SU-DHL-6 (cell line): ENCODE measurements around the gene OR10H4.

Experiments
- H2AFZ ChIP-seq: fragments of 200-600 bp; sonication (generic); 2 replicates; pipeline ENCODE4 v1.6.1; 2014; ENCODE audit warnings: low read depth, mild to moderate bottlenecking, moderate library complexity, mixed read lengths, antibody characterized with exemption, low read length; ENCODE audit not compliant: severe bottlenecking
- H3F3A ChIP-seq: fragments of 200-600 bp; shearing (Covaris generic); 2 replicates; pipeline ENCODE4 v1.6.0; 2016; ENCODE audit warnings: antibody characterized with exemption, mild to moderate bottlenecking; ENCODE audit not compliant: insufficient read depth
- H3K27ac ChIP-seq: fragments of 200-600 bp; sonication (generic); 2 replicates; pipeline ENCODE4 v1.5.1; 2016; ENCODE audit warnings: low read depth, mild to moderate bottlenecking, low read length, moderate library complexity, mixed read lengths
- H3K27me3 ChIP-seq: fragments of 200-600 bp; sonication (generic), shearing (Covaris generic); 2 replicates; pipeline ENCODE4 v1.6.0; 2014; ENCODE audit warnings: mild to moderate bottlenecking, low read length
- H3K36me3 ChIP-seq: fragments of 200-600 bp; sonication (generic); 2 replicates; pipeline ENCODE4 v1.6.1; 2014; ENCODE audit warnings: mild to moderate bottlenecking, low read length, mixed read lengths
- H3K4me2 ChIP-seq: fragments of 300-600, 200-600 bp; shearing (Covaris generic), sonication (generic); 2 replicates; pipeline ENCODE4 v1.6.0; 2014; ENCODE audit warnings: low read length, low read depth, mild to moderate bottlenecking; ENCODE audit not compliant: poor library complexity, severe bottlenecking
- H3K4me3 ChIP-seq: fragments of 200-600 bp; sonication (generic); 2 replicates; pipeline ENCODE4 v1.5.1; 2014; ENCODE audit warnings: antibody characterized with exemption, low read length, mild to moderate bottlenecking, mixed read lengths; ENCODE audit not compliant: insufficient read depth, poor library complexity, severe bottlenecking
- H3K79me2 ChIP-seq: fragments of 200-600 bp; sonication (generic); 2 replicates; pipeline ENCODE4 v1.6.1; 2014; ENCODE audit warnings: mild to moderate bottlenecking, low read length, moderate library complexity; ENCODE audit not compliant: insufficient read depth
- H3K9ac ChIP-seq: fragments of 200-600 bp; sonication (generic); 2 replicates; pipeline ENCODE4 v1.7.0; 2014; ENCODE audit warnings: mild to moderate bottlenecking, low read length
- H3K9me2 ChIP-seq: fragments of 200-600 bp; sonication (generic); replicated peaks from 2 replicates; pipeline ENCODE4 v1.6.1; 2014; ENCODE audit warnings: low read length; ENCODE audit not compliant: insufficient read depth
- H3K9me3 ChIP-seq: fragments of 200-600 bp; sonication (generic); 2 replicates; pipeline ENCODE4 v1.6.1; 2014; ENCODE audit warnings: low read length, mixed read lengths; ENCODE audit not compliant: insufficient read depth
- H4K20me1 ChIP-seq: fragments of 200-600 bp; sonication (generic); 2 replicates; pipeline ENCODE4 v1.6.1; 2014; ENCODE audit warnings: low read depth, mild to moderate bottlenecking, antibody characterized with exemption, low read length, moderate library complexity, mixed read lengths
- EZH2phosphoT487 ChIP-seq: fragments of 200-600 bp; sonication (generic), shearing (Covaris generic); conservative IDR thresholded peaks from 2 replicates; pipeline ENCODE4 v1.6.1; 2018; ENCODE audit warnings: mild to moderate bottlenecking, antibody characterized with exemption, low read length, moderate library complexity, mixed read lengths
- TF ChIP-seq, protein P1 (sequence below): fragments of 200-600 bp; sonication (generic); IDR thresholded peaks from one replicate; pipeline ENCODE4 v1.5.1; 2017; ENCODE audit warnings: antibody characterized with exemption, mild to moderate bottlenecking, low read length, moderate library complexity; ENCODE audit not compliant: insufficient read depth, poor library complexity, severe bottlenecking

OR10H4 gene

DNA sequence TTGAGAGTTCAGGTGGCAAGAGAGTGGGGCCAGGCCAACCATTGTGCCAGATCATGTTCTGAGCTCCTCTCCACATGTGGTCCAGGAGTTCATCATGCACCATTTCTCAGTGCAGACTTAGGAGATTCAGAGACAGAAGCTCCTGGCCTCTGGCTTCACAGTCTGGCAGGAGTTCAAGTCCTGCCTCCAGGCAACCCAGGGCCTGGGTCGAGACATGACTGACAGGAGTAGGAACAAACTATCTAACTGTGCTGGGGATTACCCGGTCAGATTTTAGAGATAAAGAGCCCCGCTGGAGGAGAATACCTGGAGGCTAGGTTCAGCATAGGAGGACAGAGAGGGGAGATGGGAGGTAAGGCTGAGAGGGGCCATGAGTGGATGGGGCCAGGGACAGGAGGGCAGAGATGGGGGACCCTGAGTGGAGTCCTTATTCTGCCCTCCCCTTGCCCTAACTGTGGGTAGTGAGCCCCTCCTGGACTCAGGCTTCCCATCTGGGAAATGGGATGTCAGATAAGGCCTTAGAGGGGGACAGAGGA, 13.6 kb upstream of the OR10H4 start:
- Histone ChIP-seq H3K9ac (no peak overlapping the region), H3K4me2 (no peak overlapping the region), H3K9me2 (no peaks in the 10 kb centered on the region), H3F3A (no peaks in the 10 kb centered on the region), H3K9me3 (no peaks in the 10 kb centered on the region), H4K20me1 (no peaks in the 10 kb centered on the region), H3K27me3 (no peaks in the 10 kb centered on the region), H3K4me3 (no peak overlapping the region), H3K36me3 (no peaks in the 10 kb centered on the region), H2AFZ (no peak overlapping the region), H3K27ac (no peak overlapping the region), H3K79me2 (no peaks in the 10 kb centered on the region)
- TF ChIP-seq EZH2phosphoT487: no peak
- TF ChIP-seq, protein P1, sequence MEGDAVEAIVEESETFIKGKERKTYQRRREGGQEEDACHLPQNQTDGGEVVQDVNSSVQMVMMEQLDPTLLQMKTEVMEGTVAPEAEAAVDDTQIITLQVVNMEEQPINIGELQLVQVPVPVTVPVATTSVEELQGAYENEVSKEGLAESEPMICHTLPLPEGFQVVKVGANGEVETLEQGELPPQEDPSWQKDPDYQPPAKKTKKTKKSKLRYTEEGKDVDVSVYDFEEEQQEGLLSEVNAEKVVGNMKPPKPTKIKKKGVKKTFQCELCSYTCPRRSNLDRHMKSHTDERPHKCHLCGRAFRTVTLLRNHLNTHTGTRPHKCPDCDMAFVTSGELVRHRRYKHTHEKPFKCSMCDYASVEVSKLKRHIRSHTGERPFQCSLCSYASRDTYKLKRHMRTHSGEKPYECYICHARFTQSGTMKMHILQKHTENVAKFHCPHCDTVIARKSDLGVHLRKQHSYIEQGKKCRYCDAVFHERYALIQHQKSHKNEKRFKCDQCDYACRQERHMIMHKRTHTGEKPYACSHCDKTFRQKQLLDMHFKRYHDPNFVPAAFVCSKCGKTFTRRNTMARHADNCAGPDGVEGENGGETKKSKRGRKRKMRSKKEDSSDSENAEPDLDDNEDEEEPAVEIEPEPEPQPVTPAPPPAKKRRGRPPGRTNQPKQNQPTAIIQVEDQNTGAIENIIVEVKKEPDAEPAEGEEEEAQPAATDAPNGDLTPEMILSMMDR: no peak

DNA sequence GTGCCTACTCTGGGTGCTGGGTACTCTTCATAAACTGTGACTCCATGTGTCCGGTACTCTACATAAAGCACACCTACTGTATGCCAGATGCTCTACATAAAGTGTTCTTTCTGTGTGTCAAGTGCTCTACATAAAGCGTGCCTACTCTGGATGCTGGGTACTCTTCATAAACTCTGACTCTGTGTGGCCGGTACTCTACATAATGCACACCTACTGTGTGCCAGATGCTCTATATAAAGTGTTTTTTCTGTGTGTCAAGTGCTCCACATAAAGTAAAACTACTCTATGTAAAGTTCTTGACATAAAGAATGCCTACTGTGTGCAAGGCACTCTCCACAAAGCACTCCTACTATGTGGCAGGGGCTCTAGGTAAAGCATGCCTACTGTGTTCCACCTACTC, 12.6 kb upstream of the OR10H4 start:
- no peak overlapping the region for H3K4me3 ChIP-seq
- H3K9ac ChIP-seq: no peak overlapping the region
- H3K79me2 ChIP-seq: no peaks in the 10 kb centered on the region
- no peaks in the 10 kb centered on the region for H3K27me3 ChIP-seq
- H3K27ac ChIP-seq: no peak overlapping the region
- H3K9me2 ChIP-seq: no peaks in the 10 kb centered on the region
- H3K36me3 ChIP-seq: no peaks in the 10 kb centered on the region
- no peaks in the 10 kb centered on the region for H3K9me3 ChIP-seq
- H2AFZ ChIP-seq: no peak overlapping the region
- H3K4me2 ChIP-seq: no peak overlapping the region
- H4K20me1 ChIP-seq: no peaks in the 10 kb centered on the region
- TF ChIP-seq, protein P1: no peak
- TF ChIP-seq EZH2phosphoT487: no peak
- H3F3A ChIP-seq: no peaks in the 10 kb centered on the region

DNA sequence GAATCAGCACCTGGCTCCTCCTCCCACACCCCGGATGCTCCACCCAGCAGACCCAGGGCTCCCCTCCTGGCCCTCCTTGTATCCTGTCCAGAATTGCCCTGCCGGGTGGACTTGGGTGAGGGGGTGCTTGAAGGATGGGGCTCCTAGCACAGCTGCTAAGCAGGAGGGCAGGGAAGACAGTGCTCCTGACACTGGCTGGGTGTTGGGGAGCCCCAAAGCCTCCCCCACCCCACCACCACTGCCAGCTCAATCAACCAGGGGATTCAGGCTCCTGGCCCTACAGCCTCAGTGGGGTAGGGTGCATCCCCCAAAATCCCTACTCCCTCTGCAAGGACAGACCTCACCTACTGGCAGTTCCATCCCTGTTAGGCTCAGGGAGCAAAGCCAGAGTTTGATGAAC, 11.9 kb upstream of the OR10H4 start:
- H4K20me1 ChIP-seq: no peaks in the 10 kb centered on the region
- H3K36me3 ChIP-seq: no peaks in the 10 kb centered on the region
- H3K79me2 ChIP-seq: no peaks in the 10 kb centered on the region
- H3K9me2 ChIP-seq: no peaks in the 10 kb centered on the region
- H3K4me2 ChIP-seq: no peak overlapping the region
- no peak overlapping the region for H3K9ac ChIP-seq
- no peak overlapping the region for H2AFZ ChIP-seq
- TF ChIP-seq, protein P1: no peak
- no peak for TF ChIP-seq EZH2phosphoT487
- H3F3A ChIP-seq: no peaks in the 10 kb centered on the region
- H3K27ac ChIP-seq: no peak overlapping the region
- no peaks in the 10 kb centered on the region for H3K9me3 ChIP-seq
- H3K27me3 ChIP-seq: no peaks in the 10 kb centered on the region
- H3K4me3 ChIP-seq: no peak overlapping the region

DNA sequence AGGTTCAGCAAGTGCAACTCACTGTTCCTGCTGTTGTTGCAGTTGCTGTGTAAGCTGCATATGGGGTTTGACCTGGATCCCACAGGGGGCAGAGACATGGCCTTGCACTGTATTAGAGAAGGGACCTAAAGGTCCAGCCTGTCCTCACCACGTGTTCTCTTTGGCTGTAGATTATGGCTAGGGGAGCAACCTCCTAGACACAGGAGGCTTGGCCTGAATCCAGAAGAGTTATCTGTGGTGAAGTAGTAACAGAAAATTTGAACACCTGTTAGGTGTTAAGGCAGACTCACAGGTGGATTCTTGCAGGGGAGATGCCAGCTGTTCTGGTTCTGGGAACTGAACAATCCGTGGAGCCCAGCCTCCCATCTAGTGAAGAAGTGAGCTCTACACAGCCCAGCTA, 11.0 kb upstream of the OR10H4 start:
- no peaks in the 10 kb centered on the region for H3K36me3 ChIP-seq
- H3K4me2 ChIP-seq: no peak overlapping the region
- H3K9me2 ChIP-seq: no peaks in the 10 kb centered on the region
- no peak overlapping the region for H3K9ac ChIP-seq
- no peak overlapping the region for H3K27ac ChIP-seq
- no peaks in the 10 kb centered on the region for H3K79me2 ChIP-seq
- no peak for TF ChIP-seq EZH2phosphoT487
- TF ChIP-seq, protein P1: no peak
- H3K4me3 ChIP-seq: no peak overlapping the region
- no peak overlapping the region for H2AFZ ChIP-seq
- H3K9me3 ChIP-seq: no peaks in the 10 kb centered on the region
- no peaks in the 10 kb centered on the region for H3F3A ChIP-seq
- H4K20me1 ChIP-seq: no peaks in the 10 kb centered on the region
- no peaks in the 10 kb centered on the region for H3K27me3 ChIP-seq
